Uterus (tissue), 2 donors: ENCODE measurements around the gene CCL19.

Source experiments
- POLR2A ChIP-seq, 2 donors: fragments of 450-650 bp; IDR thresholded peaks; one replicate each; pipeline ENCODE4 v1.6.1; 2016; ENCODE audit warnings: antibody characterized with exemption in 2 of 2, mild to moderate bottlenecking in 1 of 2, moderate library complexity in 1 of 2
- TF ChIP-seq, protein P1 (sequence below), 4 experiments: fragments of 200-600 bp in 2 of 4; fragments of 450-650 bp in 2 of 4; sonication (generic) in 2 of 4; IDR thresholded peaks; one replicate each; pipeline ENCODE4 v1.5.1; 2016 to 2019; ENCODE audit warnings: antibody characterized with exemption in 4 of 4, mild to moderate bottlenecking in 2 of 4, moderate library complexity in 1 of 4

DNA sequence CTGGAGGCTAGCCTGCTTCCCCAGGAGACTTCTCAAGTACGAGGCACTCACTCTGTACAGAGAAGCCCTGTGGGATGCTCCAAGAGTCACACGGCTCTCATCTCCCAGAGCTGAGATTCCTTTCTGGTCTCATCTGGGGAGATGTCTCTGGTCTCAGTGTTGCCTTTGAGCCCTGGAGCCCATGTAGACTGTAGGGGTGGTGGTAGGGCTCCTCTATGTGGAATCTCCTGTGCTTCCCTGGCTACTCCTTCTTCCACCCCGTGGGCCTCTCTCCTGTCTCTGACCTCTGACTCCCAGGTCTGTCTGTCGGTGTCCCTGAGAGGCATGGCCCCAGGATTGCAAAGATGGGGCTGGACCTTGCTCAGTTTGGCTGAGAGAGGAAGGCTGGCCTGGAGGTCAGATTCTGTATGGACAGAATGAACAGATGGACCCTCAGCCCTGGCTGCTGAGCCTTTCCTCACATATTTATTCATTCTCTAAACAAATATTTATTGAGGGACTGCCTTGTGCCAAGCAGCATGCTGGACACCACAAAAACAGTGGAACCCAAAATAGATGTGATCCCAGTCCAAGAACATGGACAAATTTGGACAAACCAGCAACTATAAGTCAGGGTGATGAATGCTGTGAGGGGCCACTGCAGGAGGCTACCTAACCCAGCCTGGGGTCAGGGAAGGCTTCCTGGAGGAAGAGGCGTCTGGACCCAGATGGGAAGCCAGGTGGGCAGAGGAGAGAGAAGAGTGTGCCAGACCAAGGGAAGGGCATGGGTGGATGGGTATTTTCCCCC, 2.6 kb downstream of the CCL19 start:
- TF ChIP-seq, protein P1, sequence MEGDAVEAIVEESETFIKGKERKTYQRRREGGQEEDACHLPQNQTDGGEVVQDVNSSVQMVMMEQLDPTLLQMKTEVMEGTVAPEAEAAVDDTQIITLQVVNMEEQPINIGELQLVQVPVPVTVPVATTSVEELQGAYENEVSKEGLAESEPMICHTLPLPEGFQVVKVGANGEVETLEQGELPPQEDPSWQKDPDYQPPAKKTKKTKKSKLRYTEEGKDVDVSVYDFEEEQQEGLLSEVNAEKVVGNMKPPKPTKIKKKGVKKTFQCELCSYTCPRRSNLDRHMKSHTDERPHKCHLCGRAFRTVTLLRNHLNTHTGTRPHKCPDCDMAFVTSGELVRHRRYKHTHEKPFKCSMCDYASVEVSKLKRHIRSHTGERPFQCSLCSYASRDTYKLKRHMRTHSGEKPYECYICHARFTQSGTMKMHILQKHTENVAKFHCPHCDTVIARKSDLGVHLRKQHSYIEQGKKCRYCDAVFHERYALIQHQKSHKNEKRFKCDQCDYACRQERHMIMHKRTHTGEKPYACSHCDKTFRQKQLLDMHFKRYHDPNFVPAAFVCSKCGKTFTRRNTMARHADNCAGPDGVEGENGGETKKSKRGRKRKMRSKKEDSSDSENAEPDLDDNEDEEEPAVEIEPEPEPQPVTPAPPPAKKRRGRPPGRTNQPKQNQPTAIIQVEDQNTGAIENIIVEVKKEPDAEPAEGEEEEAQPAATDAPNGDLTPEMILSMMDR (IDR thresholded peaks at IDR 0.05): no peak
- no peak for TF ChIP-seq POLR2A (IDR thresholded peaks at IDR 0.05)
